Liver (tissue), 9 donors: ENCODE data around the gene TMEM18. TPM values are rescaled to one million over a fixed set of nuclear protein-coding genes. Genes with fewer than 3 reads are reported as not detected.

Experiments used
- DNase-seq: peaks from one replicate; pipeline ENCODE4 v3.0.0-alpha.2; 2017; ENCODE audit warnings: low spot score
- H3K27ac ChIP-seq, 2 donors: one replicate each; pipeline ENCODE4 v1.7.0; 2013; ENCODE audit warnings: inconsistent platforms in 2 of 2, low read length in 2 of 2, control low read depth in 1 of 2, low read depth in 1 of 2, mild to moderate bottlenecking in 1 of 2
- H3K27me3 ChIP-seq, 4 donors: one replicate each; pipeline versions ENCODE4 v1.6.1 to v1.7.0; 2013; ENCODE audit warnings: low read length in 3 of 4, inconsistent platforms in 1 of 4, mild to moderate bottlenecking in 1 of 4, moderate library complexity in 1 of 4; ENCODE audit not compliant: control insufficient read depth in 4 of 4, insufficient read depth in 4 of 4
- H3K36me3 ChIP-seq, 4 donors: one replicate each; pipeline versions ENCODE4 v1.6.1 to v1.7.0; 2013; ENCODE audit warnings: low read length in 3 of 4, mild to moderate bottlenecking in 3 of 4, low read depth in 1 of 4, moderate library complexity in 1 of 4; ENCODE audit not compliant: control insufficient read depth in 4 of 4, insufficient read depth in 3 of 4
- H3K4me1 ChIP-seq, 4 donors: one replicate each; pipeline versions ENCODE4 v1.6.1 to v1.7.0; 2013; ENCODE audit warnings: low read length in 3 of 4, mild to moderate bottlenecking in 3 of 4, moderate library complexity in 1 of 4; ENCODE audit not compliant: control insufficient read depth in 4 of 4, insufficient read depth in 4 of 4
- H3K4me3 ChIP-seq, 3 donors: one replicate each; pipeline versions ENCODE4 v1.6.1 to v1.7.0; 2013; ENCODE audit warnings: low read length in 3 of 3, control low read depth in 1 of 3, low read depth in 1 of 3, mild to moderate bottlenecking in 1 of 3
- H3K9ac ChIP-seq, 2 donors: one replicate each; pipeline ENCODE4 v1.7.0; 2013; ENCODE audit warnings: low read length in 2 of 2, mild to moderate bottlenecking in 2 of 2, moderate library complexity in 2 of 2, control low read depth in 1 of 2, low read depth in 1 of 2
- H3K9me3 ChIP-seq, 4 donors: one replicate each; pipeline versions ENCODE4 v1.6.1 to v1.7.0; 2013; ENCODE audit warnings: low read length in 3 of 4; ENCODE audit not compliant: control insufficient read depth in 4 of 4
- CTCF ChIP-seq: fragments of 150-350 bp; IDR thresholded peaks from 2 replicates; pipeline ENCODE4 v1.5.1; 2017; ENCODE audit warnings: improper control_type of control experiment, low read depth, low read length; ENCODE audit not compliant: missing input control
- EGR1 ChIP-seq, 2 donors: IDR thresholded peaks; 2 replicates each; pipeline ENCODE4 v1.6.1; 2016 to 2018; ENCODE audit warnings: antibody characterized with exemption in 2 of 2, low read depth in 2 of 2
- FOXA1 ChIP-seq: IDR thresholded peaks from 2 replicates; pipeline ENCODE4 v1.6.1; 2016; ENCODE audit warnings: antibody characterized with exemption
- FOXA2 ChIP-seq: IDR thresholded peaks from 2 replicates; pipeline ENCODE4 v1.6.1; 2016; ENCODE audit warnings: antibody characterized with exemption
- GABPA ChIP-seq, 2 donors: IDR thresholded peaks in 1 of 2; conservative IDR thresholded peaks in 1 of 2; 2 replicates each; pipeline ENCODE4 v1.6.1; 2016; ENCODE audit warnings: antibody characterized with exemption in 2 of 2, mild to moderate bottlenecking in 1 of 2, moderate library complexity in 1 of 2
- HNF4A ChIP-seq, 2 donors: conservative IDR thresholded peaks; 2 replicates each; pipeline ENCODE4 v1.6.1; 2016; ENCODE audit warnings: antibody characterized with exemption in 2 of 2, mild to moderate bottlenecking in 2 of 2
- HNF4G ChIP-seq: IDR thresholded peaks from 2 replicates; pipeline ENCODE4 v1.6.1; 2016; ENCODE audit warnings: antibody characterized with exemption
- JUND ChIP-seq, 2 donors: IDR thresholded peaks; 2 replicates each; pipeline ENCODE4 v1.6.1; 2016; ENCODE audit warnings: antibody characterized with exemption in 2 of 2
- MAX ChIP-seq: IDR thresholded peaks from 2 replicates; pipeline ENCODE4 v1.6.1; 2016; ENCODE audit warnings: antibody characterized with exemption
- NR2F2 ChIP-seq: IDR thresholded peaks from 2 replicates; pipeline ENCODE4 v1.6.1; 2016; ENCODE audit warnings: antibody characterized with exemption
- RAD21 ChIP-seq, 2 donors: IDR thresholded peaks; 2 replicates each; pipeline ENCODE4 v1.6.1; 2016; ENCODE audit warnings: antibody characterized with exemption in 2 of 2, mild to moderate bottlenecking in 2 of 2
- RXRA ChIP-seq, 2 donors: IDR thresholded peaks; 2 replicates each; pipeline ENCODE4 v1.6.1; 2017 to 2018; ENCODE audit warnings: antibody characterized with exemption in 2 of 2, mild to moderate bottlenecking in 1 of 2
- SP1 ChIP-seq: IDR thresholded peaks from 2 replicates; pipeline ENCODE4 v1.6.1; 2018; ENCODE audit warnings: antibody characterized with exemption, mild to moderate bottlenecking
- TAF1 ChIP-seq: conservative IDR thresholded peaks from 2 replicates; pipeline ENCODE4 v1.6.1; 2016; ENCODE audit warnings: antibody characterized with exemption, mild to moderate bottlenecking
- YY1 ChIP-seq: IDR thresholded peaks from 2 replicates; pipeline ENCODE4 v1.6.1; 2016; ENCODE audit warnings: antibody characterized with exemption, mild to moderate bottlenecking
- WGBS: extraction: QIAGEN DNeasy Blood & Tissue Kit; methylation state at CpG from one replicate; pipeline ENCODE4 v1.1.7; 2013; 5-methylcytosine and 5-hydroxymethylcytosine counted together
- polyA plus RNA-seq, 2 donors: library from polyadenylated mRNA; stranded (reverse) in 1 of 2; unstranded in 1 of 2; fragments of 200-250 nt in 1 of 2; fragments of >200 nt in 1 of 2; fragmentation: Nextera tagmentation in 1 of 2; extraction: Ambion mirVana in 1 of 2; gene quantifications; one replicate each; pipeline versions ENCODE4 v1.2.1 to v1.2.3, GENCODE V29; 2013 to 2015
- total RNA-seq, 2 donors: library from RNA; depleted of rRNA; stranded (reverse); fragments of >200 nt; gene quantifications; one replicate each; pipeline ENCODE4 v1.2.3, GENCODE V29; 2014
- TF ChIP-seq, protein P1 (sequence below): IDR thresholded peaks from 2 replicates; pipeline ENCODE4 v1.6.1; 2016; ENCODE audit warnings: antibody characterized with exemption
- TF ChIP-seq, protein P2 (sequence below): IDR thresholded peaks from 2 replicates; pipeline ENCODE4 v1.6.1; 2016; ENCODE audit warnings: antibody characterized with exemption, mild to moderate bottlenecking
- TF ChIP-seq, protein P3 (sequence below): IDR thresholded peaks from 2 replicates; pipeline ENCODE4 v1.6.1; 2016; ENCODE audit warnings: antibody characterized with exemption
- donor health status: healthy.
- donor health status: healthy.
- donor health status: healthy.
- donor health status: healthy.
- donor health status: healthy.

The TMEM18 gene
- total and polyA plus RNA-seq, 4 donors = 8.4 to 29.3 (median 10.9) TPM

DNA sequence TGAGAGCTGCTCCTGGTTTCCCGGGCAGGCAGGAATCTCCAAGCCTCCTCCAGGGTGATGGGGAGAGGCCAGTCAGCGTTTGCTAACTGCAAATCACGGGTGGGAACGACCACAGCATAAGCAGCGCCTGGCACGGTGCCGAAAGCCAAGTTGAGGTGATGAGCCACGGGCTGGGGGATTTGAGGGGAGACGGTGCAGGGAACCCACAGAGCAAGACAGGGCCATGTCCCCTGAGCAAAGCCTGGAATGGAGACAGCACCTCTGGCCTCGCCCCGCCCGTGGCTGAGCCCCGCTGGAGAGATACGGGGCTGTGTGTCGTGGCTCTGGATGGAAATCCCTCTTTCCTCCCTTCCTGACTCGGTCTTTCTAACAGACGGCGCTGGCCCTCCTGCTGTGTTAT, 31.5 kb upstream of the TMEM18 start:
- Histone ChIP-seq H3K27ac (no peak overlapping the region), H3K4me3 (no peak overlapping the region), H3K9ac (no peak overlapping the region), H3K4me1 (no peaks in the 10 kb centered on the region), H3K27me3 (peaks cover 0 to 3% (median 2%) of the 10 kb centered on the region in 4 donors), H3K36me3 (no peaks in the 10 kb centered on the region), H3K9me3 (no peaks in the 10 kb centered on the region)
- 60% methylated on average over 18 of the region's 18 CpGs for WGBS
- TF ChIP-seq YY1 = no peak
- no peak for TF ChIP-seq NR2F2
- no peak for TF ChIP-seq SP1
- TF ChIP-seq EGR1 (IDR thresholded peaks at IDR 0.05; ENCODE audit: low read depth in 2 of 2) = no peak
- TF ChIP-seq RAD21 (IDR thresholded peaks at IDR 0.05) = no peak
- TF ChIP-seq, protein P1, sequence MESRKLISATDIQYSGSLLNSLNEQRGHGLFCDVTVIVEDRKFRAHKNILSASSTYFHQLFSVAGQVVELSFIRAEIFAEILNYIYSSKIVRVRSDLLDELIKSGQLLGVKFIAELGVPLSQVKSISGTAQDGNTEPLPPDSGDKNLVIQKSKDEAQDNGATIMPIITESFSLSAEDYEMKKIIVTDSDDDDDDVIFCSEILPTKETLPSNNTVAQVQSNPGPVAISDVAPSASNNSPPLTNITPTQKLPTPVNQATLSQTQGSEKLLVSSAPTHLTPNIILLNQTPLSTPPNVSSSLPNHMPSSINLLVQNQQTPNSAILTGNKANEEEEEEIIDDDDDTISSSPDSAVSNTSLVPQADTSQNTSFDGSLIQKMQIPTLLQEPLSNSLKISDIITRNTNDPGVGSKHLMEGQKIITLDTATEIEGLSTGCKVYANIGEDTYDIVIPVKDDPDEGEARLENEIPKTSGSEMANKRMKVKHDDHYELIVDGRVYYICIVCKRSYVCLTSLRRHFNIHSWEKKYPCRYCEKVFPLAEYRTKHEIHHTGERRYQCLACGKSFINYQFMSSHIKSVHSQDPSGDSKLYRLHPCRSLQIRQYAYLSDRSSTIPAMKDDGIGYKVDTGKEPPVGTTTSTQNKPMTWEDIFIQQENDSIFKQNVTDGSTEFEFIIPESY = no peak
- no peak for TF ChIP-seq GABPA (IDR thresholded peaks at IDR 0.05 in 1 of 2, conservative IDR thresholded peaks at IDR 0.05 in 1 of 2)
- TF ChIP-seq, protein P2, sequence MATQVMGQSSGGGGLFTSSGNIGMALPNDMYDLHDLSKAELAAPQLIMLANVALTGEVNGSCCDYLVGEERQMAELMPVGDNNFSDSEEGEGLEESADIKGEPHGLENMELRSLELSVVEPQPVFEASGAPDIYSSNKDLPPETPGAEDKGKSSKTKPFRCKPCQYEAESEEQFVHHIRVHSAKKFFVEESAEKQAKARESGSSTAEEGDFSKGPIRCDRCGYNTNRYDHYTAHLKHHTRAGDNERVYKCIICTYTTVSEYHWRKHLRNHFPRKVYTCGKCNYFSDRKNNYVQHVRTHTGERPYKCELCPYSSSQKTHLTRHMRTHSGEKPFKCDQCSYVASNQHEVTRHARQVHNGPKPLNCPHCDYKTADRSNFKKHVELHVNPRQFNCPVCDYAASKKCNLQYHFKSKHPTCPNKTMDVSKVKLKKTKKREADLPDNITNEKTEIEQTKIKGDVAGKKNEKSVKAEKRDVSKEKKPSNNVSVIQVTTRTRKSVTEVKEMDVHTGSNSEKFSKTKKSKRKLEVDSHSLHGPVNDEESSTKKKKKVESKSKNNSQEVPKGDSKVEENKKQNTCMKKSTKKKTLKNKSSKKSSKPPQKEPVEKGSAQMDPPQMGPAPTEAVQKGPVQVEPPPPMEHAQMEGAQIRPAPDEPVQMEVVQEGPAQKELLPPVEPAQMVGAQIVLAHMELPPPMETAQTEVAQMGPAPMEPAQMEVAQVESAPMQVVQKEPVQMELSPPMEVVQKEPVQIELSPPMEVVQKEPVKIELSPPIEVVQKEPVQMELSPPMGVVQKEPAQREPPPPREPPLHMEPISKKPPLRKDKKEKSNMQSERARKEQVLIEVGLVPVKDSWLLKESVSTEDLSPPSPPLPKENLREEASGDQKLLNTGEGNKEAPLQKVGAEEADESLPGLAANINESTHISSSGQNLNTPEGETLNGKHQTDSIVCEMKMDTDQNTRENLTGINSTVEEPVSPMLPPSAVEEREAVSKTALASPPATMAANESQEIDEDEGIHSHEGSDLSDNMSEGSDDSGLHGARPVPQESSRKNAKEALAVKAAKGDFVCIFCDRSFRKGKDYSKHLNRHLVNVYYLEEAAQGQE = no peak
- no peak for TF ChIP-seq FOXA1
- no peak for TF ChIP-seq RXRA (IDR thresholded peaks at IDR 0.05)
- TF ChIP-seq HNF4A (conservative IDR thresholded peaks at IDR 0.05) = no peak
- TF ChIP-seq HNF4G = no peak
- DNase-seq = no peak

DNA sequence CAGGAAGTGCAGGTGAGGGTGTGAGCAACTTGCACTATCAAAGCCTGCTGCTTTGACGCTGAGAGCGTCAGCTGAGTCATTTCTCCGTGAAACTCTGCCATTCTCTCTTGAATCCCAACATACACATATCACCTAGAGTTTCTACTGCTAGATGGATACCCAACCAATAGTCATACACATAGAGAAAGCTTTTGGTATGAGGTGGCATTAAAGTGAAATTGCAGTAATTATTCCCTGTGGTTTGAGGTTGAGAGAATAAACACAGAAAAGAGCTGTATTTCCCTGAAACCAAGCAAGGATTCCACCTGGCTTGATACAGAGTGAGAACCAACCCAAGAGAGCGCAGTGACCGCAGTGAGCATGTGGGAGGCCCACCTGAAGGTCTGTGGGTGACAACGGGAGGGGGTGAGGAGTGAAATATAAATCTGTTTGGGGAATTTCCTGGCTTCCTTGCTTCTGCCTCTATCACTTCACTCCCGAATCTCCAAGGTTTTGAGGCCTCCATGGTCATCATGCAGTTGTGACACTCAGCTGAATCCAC, 28.8 kb upstream of the TMEM18 start:
- H3K27ac ChIP-seq = no peak overlapping the region
- peaks cover 0 to 3% (median 0%) of the 10 kb centered on the region in 4 donors for H3K27me3 ChIP-seq
- 79% methylated on average over 7 of the region's 7 CpGs for WGBS
- no peaks in the 10 kb centered on the region for H3K9me3 ChIP-seq
- H3K4me3 ChIP-seq = no peak overlapping the region
- no peak for TF ChIP-seq HNF4A (conservative IDR thresholded peaks at IDR 0.05)
- TF ChIP-seq TAF1 = no peak
- TF ChIP-seq, protein P1 = no peak
- TF ChIP-seq MAX = no peak
- TF ChIP-seq, protein P2 = no peak
- no peak for TF ChIP-seq HNF4G
- no peak for TF ChIP-seq FOXA2
- TF ChIP-seq, protein P3, sequence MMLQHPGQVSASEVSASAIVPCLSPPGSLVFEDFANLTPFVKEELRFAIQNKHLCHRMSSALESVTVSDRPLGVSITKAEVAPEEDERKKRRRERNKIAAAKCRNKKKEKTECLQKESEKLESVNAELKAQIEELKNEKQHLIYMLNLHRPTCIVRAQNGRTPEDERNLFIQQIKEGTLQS = no peak
- TF ChIP-seq EGR1 (IDR thresholded peaks at IDR 0.05; ENCODE audit: low read depth in 2 of 2) = no peak
- TF ChIP-seq JUND (IDR thresholded peaks at IDR 0.05) = no peak
- TF ChIP-seq YY1 = no peak
- no peak for TF ChIP-seq CTCF
- no peak for TF ChIP-seq SP1
- TF ChIP-seq NR2F2 = no peak
- no peak for TF ChIP-seq GABPA (IDR thresholded peaks at IDR 0.05 in 1 of 2, conservative IDR thresholded peaks at IDR 0.05 in 1 of 2)
- TF ChIP-seq FOXA1 = no peak
- no peak for TF ChIP-seq RXRA (IDR thresholded peaks at IDR 0.05)
- no peak for TF ChIP-seq RAD21 (IDR thresholded peaks at IDR 0.05)
- H3K4me1 ChIP-seq = no peaks in the 10 kb centered on the region
- no peaks in the 10 kb centered on the region for H3K36me3 ChIP-seq
- DNase-seq = no peak
- H3K9ac ChIP-seq = no peak overlapping the region
